Measurements from ENCODE around the gene ACYP1. TPM values are rescaled to one million over a fixed set of nuclear protein-coding genes. Genes with fewer than 3 reads are reported as not detected.

Gene ACYP1
- total RNA-seq, 1 donor from 2014 or later: 17.3 TPM

- no peak for DNase-seq (ENCODE audit: low spot score in 2 of 2, unreplicated experiment in 2 of 2)
Observed at GRCh38 chr14:75015496-75015895, 48.3 kb downstream of the ACYP1 start.

GRCh38 chr14:75013290-75013689 lies 50.5 kb downstream of the ACYP1 start:
- H3K4me3 Mint-ChIP-seq: no peak overlapping the region
- no peaks in the 10 kb centered on the region for H3K27me3 Mint-ChIP-seq (ENCODE audit: low read depth)
- no peaks in the 10 kb centered on the region for H3K4me1 Mint-ChIP-seq
- no peak overlapping the region for H3K27ac Mint-ChIP-seq
- H3K9me3 Mint-ChIP-seq: no peaks in the 10 kb centered on the region
- TF ChIP-seq CTCF (IDR thresholded peaks at IDR 0.05; ENCODE audit: unreplicated experiment): no peak
- DNase-seq (ENCODE audit: low spot score in 2 of 2, unreplicated experiment in 2 of 2): no peak
- peaks cover 27% of the 10 kb centered on the region for H3K36me3 Mint-ChIP-seq

More at GRCh38 chr14:75015496-75015895, 48.3 kb downstream of the ACYP1 start:
- H3K36me3 Mint-ChIP-seq: peaks cover 33% of the 10 kb centered on the region
- H3K27ac Mint-ChIP-seq: no peak overlapping the region
- no peaks in the 10 kb centered on the region for H3K27me3 Mint-ChIP-seq (ENCODE audit: low read depth)
- H3K4me1 Mint-ChIP-seq: peaks cover 8% of the 10 kb centered on the region
- no peak for TF ChIP-seq CTCF (IDR thresholded peaks at IDR 0.05; ENCODE audit: unreplicated experiment)
- H3K9me3 Mint-ChIP-seq: no peaks in the 10 kb centered on the region
- H3K4me3 Mint-ChIP-seq: no peak overlapping the region

GRCh38 chr14:75011356-75011994 lies 52.3 kb downstream of the ACYP1 start:
- no peak overlapping the region for H3K4me3 Mint-ChIP-seq
- no peaks in the 10 kb centered on the region for H3K9me3 Mint-ChIP-seq
- DNase-seq (ENCODE audit: low spot score in 2 of 2, unreplicated experiment in 2 of 2): no peak
- no peaks in the 10 kb centered on the region for H3K4me1 Mint-ChIP-seq
- no peaks in the 10 kb centered on the region for H3K27me3 Mint-ChIP-seq (ENCODE audit: low read depth)
- H3K36me3 Mint-ChIP-seq: peaks cover 34% of the 10 kb centered on the region
- TF ChIP-seq CTCF (IDR thresholded peaks at IDR 0.05; ENCODE audit: unreplicated experiment): no peak
- H3K27ac Mint-ChIP-seq: peak overlapping the region; percentile 49

- H3K27ac Mint-ChIP-seq: no peak overlapping the region
- no peak for DNase-seq (ENCODE audit: low spot score in 2 of 2, unreplicated experiment in 2 of 2)
- H3K27me3 Mint-ChIP-seq (ENCODE audit: low read depth): no peaks in the 10 kb centered on the region
- no peaks in the 10 kb centered on the region for H3K4me1 Mint-ChIP-seq
- no peaks in the 10 kb centered on the region for H3K9me3 Mint-ChIP-seq
- H3K4me3 Mint-ChIP-seq: no peak overlapping the region
- H3K36me3 Mint-ChIP-seq: peaks cover 36% of the 10 kb centered on the region
- no peak for TF ChIP-seq CTCF (IDR thresholded peaks at IDR 0.05; ENCODE audit: unreplicated experiment)
Observed at GRCh38 chr14:75010472-75011093, 53.2 kb downstream of the ACYP1 start.

GRCh38 chr14:75009176-75009575 lies 54.6 kb downstream of the ACYP1 start:
- Mint-ChIP-seq H3K27me3 (ENCODE audit: low read depth) (no peaks in the 10 kb centered on the region), H3K36me3 (peaks cover 42% of the 10 kb centered on the region), H3K9me3 (no peaks in the 10 kb centered on the region), H3K4me3 (no peak overlapping the region), H3K4me1 (peaks cover 5% of the 10 kb centered on the region), H3K27ac (no peak overlapping the region)
- no peak for TF ChIP-seq CTCF (IDR thresholded peaks at IDR 0.05; ENCODE audit: unreplicated experiment)
- DNase-seq (ENCODE audit: low spot score in 2 of 2, unreplicated experiment in 2 of 2): no peak
